GM10248 (cell line): Measurements from ENCODE around the gene CNEP1R1.
A peak's percentile ranks its signal among the peaks of the same experiment; 100 is the strongest.

Experiments used
- CTCF ChIA-PET: fragments of 300-600 bp; sonication (Branson Sonifier 250); formaldehyde crosslinking; extraction: SDS; loops from one replicate; lab custom pipeline; 2021; ENCODE audit warnings: antibody characterized with exemption; lab: Yijun Ruan, JAX
- POLR2A ChIA-PET: fragments of 350-650 bp; sonication (Branson Sonifier 250); formaldehyde crosslinking; extraction: SDS; loops from one replicate; lab custom pipeline; 2020; ENCODE audit warnings: antibody characterized with exemption; lab: Yijun Ruan, JAX
- DNase-seq: peaks from one replicate; pipeline ENCODE4 v3.0.0; 2012; ENCODE audit errors: extremely low spot score
- TF ChIP-seq, protein P1 (sequence below): IDR thresholded peaks from 2 replicates; pipeline ENCODE4 v1.5.1; 2012; ENCODE audit warnings: mild to moderate bottlenecking, low read depth; ENCODE audit errors: extremely low read depth, missing control alignments, control extremely low read depth

Gene CNEP1R1

DNA sequence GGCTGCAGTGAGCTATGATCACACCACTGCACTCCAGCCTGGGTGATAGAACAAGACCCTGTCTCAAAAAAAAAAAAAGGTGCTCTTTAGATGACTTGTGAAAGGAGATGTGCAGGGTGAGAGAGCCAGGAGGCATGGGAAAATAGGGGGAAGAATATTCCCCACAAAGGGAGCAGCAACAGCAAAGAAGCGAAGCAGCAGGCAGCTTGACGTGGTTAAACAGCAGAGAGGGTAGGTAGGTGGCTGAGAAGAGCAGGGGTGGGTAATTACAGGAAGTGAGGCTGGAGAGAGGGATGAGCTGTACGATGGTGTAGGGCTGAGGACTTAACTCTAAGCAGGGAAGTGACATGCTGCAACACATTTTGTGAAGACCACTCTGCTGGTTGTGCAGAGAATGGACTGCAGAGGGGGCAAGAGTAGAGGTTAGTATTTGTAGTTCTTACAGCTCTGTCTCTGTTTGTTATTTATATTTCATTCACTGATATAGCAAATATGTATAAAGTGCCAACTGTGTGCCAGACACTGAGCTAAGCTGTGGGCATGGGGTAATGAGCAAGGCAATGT, 42.3 kb downstream of the CNEP1R1 start:
- ChIA-PET CTCF (interaction anchor here (0.6 to 6.3 kb wide), 35 partner anchors 10 to 739 kb away, joined by 3 to 186 read pairs (median 5); partner anchors contain the start of genes CNEP1R1 and SNX20), POLR2A (interaction anchor here (0.7 kb wide), 1 partner anchor 9 kb away, joined by 3 read pairs; no protein-coding TSS in a partner anchor)
- DNase-seq, result peak; percentile 41
- TF ChIP-seq, protein P1, sequence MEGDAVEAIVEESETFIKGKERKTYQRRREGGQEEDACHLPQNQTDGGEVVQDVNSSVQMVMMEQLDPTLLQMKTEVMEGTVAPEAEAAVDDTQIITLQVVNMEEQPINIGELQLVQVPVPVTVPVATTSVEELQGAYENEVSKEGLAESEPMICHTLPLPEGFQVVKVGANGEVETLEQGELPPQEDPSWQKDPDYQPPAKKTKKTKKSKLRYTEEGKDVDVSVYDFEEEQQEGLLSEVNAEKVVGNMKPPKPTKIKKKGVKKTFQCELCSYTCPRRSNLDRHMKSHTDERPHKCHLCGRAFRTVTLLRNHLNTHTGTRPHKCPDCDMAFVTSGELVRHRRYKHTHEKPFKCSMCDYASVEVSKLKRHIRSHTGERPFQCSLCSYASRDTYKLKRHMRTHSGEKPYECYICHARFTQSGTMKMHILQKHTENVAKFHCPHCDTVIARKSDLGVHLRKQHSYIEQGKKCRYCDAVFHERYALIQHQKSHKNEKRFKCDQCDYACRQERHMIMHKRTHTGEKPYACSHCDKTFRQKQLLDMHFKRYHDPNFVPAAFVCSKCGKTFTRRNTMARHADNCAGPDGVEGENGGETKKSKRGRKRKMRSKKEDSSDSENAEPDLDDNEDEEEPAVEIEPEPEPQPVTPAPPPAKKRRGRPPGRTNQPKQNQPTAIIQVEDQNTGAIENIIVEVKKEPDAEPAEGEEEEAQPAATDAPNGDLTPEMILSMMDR, result peak; percentile 65

GRCh38 chr16:50068550-50068949, 43.5 kb downstream of the CNEP1R1 start:
- CTCF ChIA-PET, result interaction anchor here (0.8 to 6.3 kb wide), 18 partner anchors 10 to 738 kb away, joined by 3 to 186 read pairs (median 8); partner anchors contain the start of gene CNEP1R1
- TF ChIP-seq, protein P1, result no peak
- DNase-seq, result no peak
- POLR2A ChIA-PET, result no interaction called here

DNA sequence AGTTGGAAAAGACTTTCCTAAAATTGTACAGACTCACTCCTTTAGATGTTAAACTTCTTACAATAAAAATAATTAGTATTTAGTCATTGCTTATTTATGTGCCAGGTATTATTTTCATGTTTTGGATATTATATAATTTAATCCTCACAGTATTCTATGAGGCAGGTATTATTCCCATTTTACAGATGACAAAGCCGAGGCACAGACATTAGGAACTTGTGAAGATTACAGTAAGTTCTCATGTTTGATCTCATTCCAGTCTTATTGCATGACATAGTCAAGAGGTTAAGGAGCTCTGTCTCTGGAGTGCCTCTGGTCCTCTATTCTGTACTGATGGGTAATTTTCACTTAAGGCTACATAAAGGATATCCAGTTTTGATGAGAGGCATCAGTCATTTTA, 44.0 kb downstream of the CNEP1R1 start:
- ChIA-PET POLR2A (no interaction called here), CTCF (interaction anchor here (0.8 to 6.3 kb wide), 14 partner anchors 14 to 738 kb away, joined by 3 to 186 read pairs (median 11); partner anchors contain the start of gene CNEP1R1)
- TF ChIP-seq, protein P1, result no peak
- no peak for DNase-seq

DNA sequence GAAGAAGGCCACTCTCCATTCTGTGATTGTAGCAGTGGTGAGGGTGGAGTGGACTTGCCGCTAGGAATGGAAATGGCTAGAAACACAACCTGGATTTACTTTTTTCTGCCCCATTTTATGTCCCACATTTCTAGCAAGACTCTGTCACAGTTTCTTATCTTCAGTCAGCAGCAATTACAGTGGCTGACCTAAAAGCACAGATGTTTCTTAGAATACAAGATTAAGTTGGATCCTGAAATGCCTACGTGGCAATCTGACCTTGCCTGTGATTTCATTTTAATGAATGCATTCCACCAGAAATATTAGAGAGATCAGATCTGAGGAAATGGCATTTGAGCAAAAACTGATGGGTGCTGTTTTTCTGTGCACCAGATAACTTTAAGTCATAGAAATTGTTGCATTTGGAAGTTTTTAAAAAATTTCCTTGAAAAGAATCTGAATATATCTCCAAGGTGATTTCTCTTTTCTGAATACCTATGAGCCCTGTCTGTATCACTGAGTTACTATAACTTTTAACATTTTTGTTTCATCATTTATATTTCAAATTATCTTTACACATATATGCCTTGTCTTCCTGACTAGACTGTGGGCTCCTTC, 46.1 kb downstream of the CNEP1R1 start:
- ChIA-PET CTCF (interaction anchor here (1.0 to 3.0 kb wide), 6 partner anchors 11 to 735 kb away, joined by 3 to 26 read pairs (median 4); partner anchors contain the start of gene CNEP1R1), POLR2A (interaction anchor here (0.7 kb wide), 2 partner anchors 226 to 649 kb away, joined by 3 read pairs; no protein-coding TSS in a partner anchor)
- no peak for DNase-seq
- TF ChIP-seq, protein P1, result no peak

DNA sequence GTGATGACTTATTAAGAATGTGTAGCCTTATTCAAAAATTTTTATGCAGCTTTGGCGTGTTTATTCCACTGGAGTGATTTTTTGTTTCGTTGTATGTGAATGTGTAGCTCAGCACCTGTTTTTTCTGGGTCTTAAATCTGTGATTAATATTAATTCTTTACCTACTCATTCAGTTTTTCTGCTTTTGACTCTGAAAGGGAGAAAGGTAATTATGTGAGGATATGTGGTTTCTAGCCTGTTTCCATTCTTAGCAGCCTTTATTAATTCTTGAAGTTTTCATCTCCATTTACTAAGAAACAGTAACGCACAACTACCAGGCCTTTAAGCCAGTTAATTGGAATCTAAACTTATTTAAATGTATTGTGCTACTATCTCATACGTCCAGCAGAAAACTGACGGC, 47.7 kb downstream of the CNEP1R1 start:
- CTCF ChIA-PET, result interaction anchor here (0.9 to 3.0 kb wide), 3 partner anchors 11 to 734 kb away, joined by 3 to 26 read pairs (median 3); no protein-coding TSS in a partner anchor
- POLR2A ChIA-PET, result no interaction called here
- TF ChIP-seq, protein P1, result no peak
- no peak for DNase-seq

- ChIA-PET CTCF (interaction anchor here (1.4 kb wide), 2 partner anchors 7 to 12 kb away, joined by 4 to 5 read pairs; no protein-coding TSS in a partner anchor), POLR2A (no interaction called here)
- DNase-seq, result no peak
- TF ChIP-seq, protein P1, result no peak
Measured at GRCh38 chr16:50079397-50080140, 54.5 kb downstream of the CNEP1R1 start.
